ENCODE results near the gene CCDC177.

DNA sequence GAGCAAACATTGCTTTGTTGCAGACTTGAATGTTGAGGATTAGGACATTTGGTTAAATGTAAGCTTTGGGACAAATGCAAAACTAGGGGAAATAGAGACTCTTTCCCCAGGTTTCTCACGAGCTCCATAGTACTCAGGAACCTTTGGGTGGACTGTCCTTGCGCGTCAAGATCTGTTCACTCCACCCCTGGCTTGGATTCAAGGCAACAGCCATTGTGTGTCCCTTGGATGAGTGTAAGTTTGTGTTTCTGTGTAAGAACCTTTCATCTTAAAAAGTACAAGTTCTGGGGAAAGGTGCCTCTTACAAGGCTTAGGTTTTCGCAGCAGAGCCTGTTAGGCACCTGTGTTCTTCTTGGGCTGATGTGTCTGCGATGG is 40.4 kb upstream of the CCDC177 start:
- TF ChIP-seq CTCF (IDR thresholded peaks at IDR 0.05) (no peak), POLR2A (IDR thresholded peaks at IDR 0.05) (no peak)

Measured in right lobe of liver (tissue), 4 donors.